ENCODE results near the gene RAPGEF2. TPM values are rescaled to one million over a fixed set of nuclear protein-coding genes. Genes with fewer than 3 reads are reported as not detected.
"Not testable (repeated sequence)": the region's sequence is repeated elsewhere in the genome, so short reads cannot be mapped to it uniquely, and the experiment has no call there.

RAPGEF2 gene
- total RNA-seq, 2 donors from 2014 or later = 22.8 to 25.1 TPM

DNA sequence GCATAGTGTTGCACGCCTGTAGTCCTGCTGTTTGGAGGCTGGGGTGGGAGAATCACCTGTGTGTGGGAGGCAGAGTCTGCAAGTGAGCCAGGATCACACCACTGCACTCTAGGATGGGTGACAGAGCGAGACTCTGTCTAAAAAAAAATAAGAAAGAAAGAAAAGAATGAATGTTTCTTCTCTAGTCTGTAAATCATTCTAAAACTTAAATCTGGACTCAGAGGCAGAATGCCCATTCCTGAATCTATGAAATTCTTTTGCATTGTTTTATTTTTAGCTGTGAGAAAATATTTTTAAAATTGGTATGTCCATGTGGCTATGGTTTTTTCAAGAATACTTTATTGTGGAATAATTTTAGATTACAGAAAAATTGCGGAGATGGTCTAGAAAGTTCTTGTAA lies 49.3 kb downstream of the RAPGEF2 start:
- no peaks in the 10 kb centered on the region for H3K27me3 Mint-ChIP-seq

GRCh38 chr4:159153669-159154068 lies 50.8 kb downstream of the RAPGEF2 start:
- H3K4me3 Mint-ChIP-seq = no peak overlapping the region
- ATAC-seq (replicated peaks) = no peak
- no peak overlapping the region for H3K27ac Mint-ChIP-seq
- no peaks in the 10 kb centered on the region for H3K36me3 Mint-ChIP-seq (ENCODE audit: low read depth)
- no peaks in the 10 kb centered on the region for H3K9me3 Mint-ChIP-seq
- no peaks in the 10 kb centered on the region for H3K27me3 Mint-ChIP-seq
- peaks cover 18% of the 10 kb centered on the region for H3K4me1 Mint-ChIP-seq

More for the DNA sequence above, 49.3 kb downstream of the RAPGEF2 start:
- no peak for ATAC-seq (replicated peaks)
- peaks cover 13% of the 10 kb centered on the region for H3K4me1 Mint-ChIP-seq
- no peak overlapping the region for H3K27ac Mint-ChIP-seq
- no peaks in the 10 kb centered on the region for H3K9me3 Mint-ChIP-seq
- no peak overlapping the region for H3K4me3 Mint-ChIP-seq
- no peaks in the 10 kb centered on the region for H3K36me3 Mint-ChIP-seq (ENCODE audit: low read depth)

DNA sequence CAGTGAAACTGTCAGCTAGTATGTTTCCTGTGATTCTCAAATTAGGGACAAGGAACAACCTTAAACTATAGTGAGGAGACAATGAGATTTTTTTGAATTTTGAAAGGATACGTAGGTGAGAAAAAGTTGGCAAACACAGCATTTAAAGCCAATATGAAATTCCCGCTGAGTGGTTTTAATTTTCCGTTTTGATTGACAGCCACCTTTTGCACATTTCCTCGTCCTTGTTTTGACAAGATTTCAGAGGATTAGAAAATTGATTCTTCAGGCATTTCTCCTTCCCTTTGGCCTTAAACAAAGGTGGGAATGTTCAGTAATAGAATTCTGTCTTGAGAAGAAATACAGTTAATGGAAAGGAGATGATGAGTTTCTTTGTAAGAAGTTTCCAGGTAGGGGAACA lies 52.2 kb downstream of the RAPGEF2 start:
- no peak for ATAC-seq (replicated peaks)
- H3K27me3 Mint-ChIP-seq = no peaks in the 10 kb centered on the region
- no peaks in the 10 kb centered on the region for H3K9me3 Mint-ChIP-seq
- peaks cover 18% of the 10 kb centered on the region for H3K4me1 Mint-ChIP-seq
- no peak overlapping the region for H3K4me3 Mint-ChIP-seq
- H3K27ac Mint-ChIP-seq = no peak overlapping the region
- H3K36me3 Mint-ChIP-seq (ENCODE audit: low read depth) = no peaks in the 10 kb centered on the region

DNA sequence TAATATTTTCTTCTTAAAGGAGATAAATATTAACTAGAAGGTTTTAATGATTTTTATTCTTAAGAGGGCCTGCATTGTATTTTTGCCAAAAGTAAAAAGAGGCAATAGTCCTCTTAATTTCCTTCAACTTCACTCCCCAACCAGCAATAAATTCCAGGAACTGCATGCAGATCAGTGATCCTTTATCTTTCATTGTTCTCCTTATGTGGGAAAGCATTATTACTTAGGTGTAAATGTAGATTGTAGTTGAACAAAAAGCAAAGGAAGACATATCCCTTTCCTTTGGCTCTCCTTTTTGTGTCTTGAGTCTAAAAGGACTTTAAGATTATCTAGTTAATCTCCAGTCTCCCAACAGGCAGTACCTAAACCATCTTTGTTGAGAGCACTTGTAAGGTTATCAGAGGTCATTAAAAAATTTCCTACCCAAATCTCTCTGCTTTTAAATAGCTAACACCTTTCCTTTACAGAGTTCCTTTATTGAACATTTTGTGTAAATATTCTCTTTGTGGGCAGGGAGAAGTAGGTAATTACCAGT lies 55.3 kb downstream of the RAPGEF2 start:
- Mint-ChIP-seq H3K9me3 (no peaks in the 10 kb centered on the region), H3K27me3 (no peaks in the 10 kb centered on the region), H3K36me3 (ENCODE audit: low read depth) (no peaks in the 10 kb centered on the region), H3K27ac (no peak overlapping the region), H3K4me1 (peaks cover 9% of the 10 kb centered on the region), H3K4me3 (no peak overlapping the region)
- no peak for ATAC-seq (replicated peaks)

GRCh38 chr4:159158985-159159384 lies 56.1 kb downstream of the RAPGEF2 start:
- Mint-ChIP-seq H3K27ac (no peak overlapping the region), H3K4me3 (no peak overlapping the region), H3K36me3 (ENCODE audit: low read depth) (no peaks in the 10 kb centered on the region), H3K9me3 (no peaks in the 10 kb centered on the region), H3K4me1 (peaks cover 13% of the 10 kb centered on the region), H3K27me3 (no peaks in the 10 kb centered on the region)
- no peak for ATAC-seq (replicated peaks)

- no peak overlapping the region for H3K4me3 Mint-ChIP-seq
- no peaks in the 10 kb centered on the region for H3K27me3 Mint-ChIP-seq
- ATAC-seq (replicated peaks) = no peak
- peaks cover 13% of the 10 kb centered on the region for H3K4me1 Mint-ChIP-seq
- no peak overlapping the region for H3K27ac Mint-ChIP-seq
- H3K36me3 Mint-ChIP-seq (ENCODE audit: low read depth) = no peaks in the 10 kb centered on the region
- H3K9me3 Mint-ChIP-seq = no peaks in the 10 kb centered on the region
Measured at GRCh38 chr4:159159611-159160010, 56.7 kb downstream of the RAPGEF2 start.

- no peak for ATAC-seq (replicated peaks)
- no peaks in the 10 kb centered on the region for H3K27me3 Mint-ChIP-seq
- H3K27ac Mint-ChIP-seq = no peak overlapping the region
- no peaks in the 10 kb centered on the region for H3K36me3 Mint-ChIP-seq (ENCODE audit: low read depth)
- H3K9me3 Mint-ChIP-seq = no peaks in the 10 kb centered on the region
- H3K4me3 Mint-ChIP-seq = no peak overlapping the region
- H3K4me1 Mint-ChIP-seq = peaks cover 11% of the 10 kb centered on the region
Measured at GRCh38 chr4:159160242-159160641, 57.4 kb downstream of the RAPGEF2 start.

- not testable (repeated sequence) for H3K27me3 Mint-ChIP-seq; H3K4me3 Mint-ChIP-seq; H3K36me3 Mint-ChIP-seq (ENCODE audit: low read depth); H3K9me3 Mint-ChIP-seq; H3K27ac Mint-ChIP-seq; ATAC-seq (replicated peaks); H3K4me1 Mint-ChIP-seq
Measured at GRCh38 chr4:159161436-159161835, 58.6 kb downstream of the RAPGEF2 start.

- Mint-ChIP-seq H3K9me3 (no peaks in the 10 kb centered on the region), H3K27me3 (no peaks in the 10 kb centered on the region), H3K36me3 (ENCODE audit: low read depth) (no peaks in the 10 kb centered on the region), H3K4me3 (no peak overlapping the region), H3K4me1 (peaks cover 11% of the 10 kb centered on the region), H3K27ac (no peak overlapping the region)
- no peak for ATAC-seq (replicated peaks)
Measured at GRCh38 chr4:159162576-159162975, 59.7 kb downstream of the RAPGEF2 start.

DNA sequence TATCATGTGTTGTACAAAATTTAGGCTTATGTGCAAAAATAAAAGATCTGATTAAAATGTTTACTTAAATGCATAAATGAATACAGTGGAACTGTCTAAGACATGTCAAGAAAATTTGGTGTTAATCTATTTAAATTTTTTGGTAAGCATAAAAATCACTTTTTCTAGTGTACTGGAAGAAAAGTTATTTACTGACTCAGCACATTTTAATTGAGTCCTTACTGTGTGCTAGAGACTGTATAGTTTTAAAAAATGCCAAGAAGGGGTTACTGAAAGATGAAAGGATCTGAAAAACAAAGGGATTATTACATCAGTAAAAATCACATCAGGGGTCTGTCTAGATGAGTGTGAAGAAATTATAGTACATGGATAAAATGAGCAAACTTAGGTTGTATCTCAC lies 60.6 kb downstream of the RAPGEF2 start:
- H3K4me1 Mint-ChIP-seq = peaks cover 13% of the 10 kb centered on the region
- no peak overlapping the region for H3K4me3 Mint-ChIP-seq
- H3K27me3 Mint-ChIP-seq = no peaks in the 10 kb centered on the region
- no peaks in the 10 kb centered on the region for H3K36me3 Mint-ChIP-seq (ENCODE audit: low read depth)
- ATAC-seq (replicated peaks) = no peak
- H3K27ac Mint-ChIP-seq = no peak overlapping the region
- no peaks in the 10 kb centered on the region for H3K9me3 Mint-ChIP-seq

DNA sequence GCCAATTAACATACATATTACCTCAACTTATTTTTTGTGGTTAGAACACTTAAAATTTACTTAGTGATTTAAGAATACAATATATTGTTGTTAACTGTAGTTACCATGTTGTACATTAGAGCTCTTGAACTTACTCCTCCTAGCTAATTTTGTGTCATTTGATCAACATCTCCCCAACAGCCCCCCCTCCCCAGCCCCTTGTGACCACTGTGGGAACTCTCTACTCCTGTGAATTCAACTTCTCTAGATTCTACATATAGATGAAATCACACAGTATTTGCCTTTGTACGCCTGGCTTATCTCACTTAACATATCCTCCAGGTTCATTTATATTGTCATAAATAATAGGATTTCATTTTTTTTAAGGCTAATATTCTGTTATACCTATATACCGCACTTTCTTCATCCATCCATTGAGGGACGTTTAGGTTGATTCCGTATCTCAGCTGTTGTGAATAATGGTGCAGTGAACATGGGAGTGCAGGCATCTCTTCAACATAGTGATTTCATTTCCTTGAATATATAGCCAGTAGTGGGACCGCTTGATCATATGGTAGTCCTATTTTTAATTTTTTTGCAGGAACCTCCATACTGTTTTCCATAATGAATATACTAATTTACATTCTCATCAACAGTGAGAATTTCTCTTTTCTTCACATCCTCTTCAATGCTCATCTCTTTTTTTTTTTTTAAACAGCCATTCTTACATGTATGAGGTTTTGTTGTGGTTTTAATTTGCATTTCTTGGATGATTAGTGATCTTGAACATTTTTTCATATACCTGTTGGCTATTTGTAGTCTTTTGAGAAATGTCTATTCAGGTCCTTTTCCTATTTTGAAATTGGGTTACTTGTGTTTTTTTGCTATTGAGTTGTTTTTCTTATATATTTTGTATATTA lies 66.8 kb downstream of the RAPGEF2 start:
- H3K36me3 Mint-ChIP-seq (ENCODE audit: low read depth) = no peaks in the 10 kb centered on the region
- no peaks in the 10 kb centered on the region for H3K9me3 Mint-ChIP-seq
- H3K4me1 Mint-ChIP-seq = peaks cover 22% of the 10 kb centered on the region
- H3K4me3 Mint-ChIP-seq = no peak overlapping the region
- H3K27me3 Mint-ChIP-seq = no peaks in the 10 kb centered on the region
- no peak for ATAC-seq (replicated peaks)
- no peak overlapping the region for H3K27ac Mint-ChIP-seq

GRCh38 chr4:159171287-159171686 lies 68.4 kb downstream of the RAPGEF2 start:
- Mint-ChIP-seq H3K4me1 (peaks cover 31% of the 10 kb centered on the region), H3K27ac (peak overlapping the region; percentile 52), H3K9me3 (no peaks in the 10 kb centered on the region), H3K36me3 (ENCODE audit: low read depth) (no peaks in the 10 kb centered on the region), H3K27me3 (no peaks in the 10 kb centered on the region), H3K4me3 (peak overlapping the region; percentile 19)
- ATAC-seq (replicated peaks) = peak; percentile 92

GRCh38 chr4:159173886-159174285 lies 71.0 kb downstream of the RAPGEF2 start:
- H3K36me3 Mint-ChIP-seq (ENCODE audit: low read depth) = no peaks in the 10 kb centered on the region
- H3K4me1 Mint-ChIP-seq = peaks cover 26% of the 10 kb centered on the region
- no peaks in the 10 kb centered on the region for H3K9me3 Mint-ChIP-seq
- no peaks in the 10 kb centered on the region for H3K27me3 Mint-ChIP-seq
- H3K4me3 Mint-ChIP-seq = no peak overlapping the region
- H3K27ac Mint-ChIP-seq = no peak overlapping the region
- ATAC-seq (replicated peaks) = no peak

DNA sequence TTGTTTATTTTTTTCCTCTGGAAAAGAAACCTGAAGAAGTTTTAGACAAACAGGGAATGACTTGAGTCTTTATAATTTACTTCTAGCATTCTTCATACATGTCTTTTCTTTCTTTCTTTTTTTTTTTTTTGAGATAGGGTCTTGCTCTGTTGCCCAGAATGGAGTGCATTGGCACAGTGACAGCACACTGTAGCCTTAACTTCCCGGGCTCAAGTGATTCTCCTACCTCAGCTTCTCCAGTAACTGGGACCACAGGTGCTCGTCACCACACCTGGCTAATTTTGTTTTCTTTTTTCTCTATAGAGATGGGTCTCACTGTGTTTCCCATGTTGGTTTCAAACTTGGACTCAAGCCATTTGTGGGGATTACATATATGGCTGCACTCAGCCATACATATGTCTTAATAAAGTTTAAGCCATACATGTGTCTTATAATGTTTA lies 71.8 kb downstream of the RAPGEF2 start:
- no peak overlapping the region for H3K4me3 Mint-ChIP-seq
- no peaks in the 10 kb centered on the region for H3K27me3 Mint-ChIP-seq
- H3K9me3 Mint-ChIP-seq = no peaks in the 10 kb centered on the region
- H3K36me3 Mint-ChIP-seq (ENCODE audit: low read depth) = no peaks in the 10 kb centered on the region
- peaks cover 33% of the 10 kb centered on the region for H3K4me1 Mint-ChIP-seq
- ATAC-seq (replicated peaks) = no peak
- no peak overlapping the region for H3K27ac Mint-ChIP-seq

All from activated T-helper 17 cell treated with anti-CD3 and anti-CD28 coated beads, Interleukin-2, amount 50 U/mL, for 72 hours (primary cell).